GM12865 (cell line): ENCODE measurements around the gene PON3.

ENCODE experiments used
- DNase-seq: peaks from one replicate; pipeline ENCODE4 v3.0.0; 2010; ENCODE audit warnings: low read depth
- H3K4me3 ChIP-seq: 2 replicates; pipeline ENCODE4 v1.5.1; 2011; ENCODE audit warnings: mild to moderate bottlenecking, low read depth, low read length, control low read depth
- CTCF ChIP-seq: IDR thresholded peaks from 2 replicates; pipeline ENCODE4 v1.5.1; 2011; ENCODE audit warnings: low read length, control low read depth, low read depth, inconsistent platforms; ENCODE audit not compliant: insufficient read depth; ENCODE audit errors: missing control alignments

The PON3 gene

DNA sequence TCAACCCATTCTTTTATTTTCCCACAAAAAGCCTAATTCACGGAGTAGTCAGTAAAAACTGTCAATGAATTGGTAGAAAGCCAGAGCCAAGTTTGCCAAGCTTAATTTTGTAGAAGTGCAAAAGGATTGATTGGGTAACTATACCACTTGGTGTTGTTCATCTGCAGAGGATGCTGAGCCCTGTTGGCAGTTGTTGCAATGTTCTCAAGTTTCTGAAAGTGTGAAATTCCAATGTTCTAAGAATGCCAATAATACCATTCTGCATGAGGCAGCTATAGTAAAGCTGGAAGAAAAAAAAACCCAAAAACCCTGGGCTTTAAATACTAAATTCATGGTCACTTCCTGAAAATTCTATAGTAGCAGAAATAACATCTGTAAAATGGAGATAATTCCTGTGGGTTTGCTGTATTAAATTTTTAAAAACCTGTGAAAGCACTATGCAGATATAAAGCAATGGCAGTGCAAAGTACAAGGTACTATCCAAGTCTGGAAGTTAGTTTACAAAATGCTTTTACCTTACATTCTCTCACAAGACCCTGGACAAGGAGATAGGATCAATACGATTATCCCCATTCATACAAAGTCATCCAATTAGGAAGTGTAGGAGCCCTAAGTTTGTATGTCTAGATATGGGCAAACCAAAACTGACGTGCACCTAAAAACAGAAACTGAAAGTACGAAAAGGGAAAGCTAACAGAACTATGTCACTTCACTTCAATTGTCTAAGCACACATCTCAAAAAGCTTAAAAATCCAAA is 65.8 kb downstream of the PON3 start:
- H3K4me3 ChIP-seq, result peak overlapping the region; percentile 10; the same call in 1 of the 2 replicates
- TF ChIP-seq CTCF, result no peak
- peak; percentile 41 for DNase-seq

- H3K4me3 ChIP-seq, result no peak overlapping the region
- DNase-seq, result no peak
- no peak for TF ChIP-seq CTCF
Measured at GRCh38 chr7:95327356-95327755, 68.8 kb downstream of the PON3 start.

DNA sequence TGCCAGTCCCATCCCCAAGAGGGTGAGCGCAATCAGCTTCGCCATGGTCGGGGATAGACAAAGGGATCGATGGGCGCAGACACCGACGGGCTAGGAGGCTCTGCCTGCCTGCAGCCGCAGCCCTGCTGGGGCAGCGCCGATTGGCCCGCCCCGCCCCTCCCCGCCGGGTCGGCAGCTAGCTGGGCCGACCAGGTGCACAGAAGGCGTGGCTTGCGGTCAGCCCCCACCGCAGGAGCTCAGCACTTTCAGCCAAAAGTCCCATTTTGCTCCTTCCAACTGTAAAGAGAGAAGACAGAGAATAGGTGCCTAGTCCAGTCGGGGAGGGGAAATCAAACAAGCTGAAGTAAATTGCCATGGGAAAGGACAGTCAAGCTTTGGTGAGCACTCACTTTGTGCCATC is 71.7 kb downstream of the PON3 start, which contains the start of gene PON1:
TSS of gene PON1 (minus strand) at position 102 of the 400 bp plus-strand sequence. CDS start at position 45, 57 bp downstream.
- peak; percentile 27 for DNase-seq
- no peak for TF ChIP-seq CTCF
- no peak within 1 kb of the TSS for H3K4me3 ChIP-seq

- no peak for TF ChIP-seq CTCF
- no peak overlapping the region for H3K4me3 ChIP-seq
Measured at GRCh38 chr7:95323410-95324129, 72.6 kb downstream of the PON3 start.

DNA sequence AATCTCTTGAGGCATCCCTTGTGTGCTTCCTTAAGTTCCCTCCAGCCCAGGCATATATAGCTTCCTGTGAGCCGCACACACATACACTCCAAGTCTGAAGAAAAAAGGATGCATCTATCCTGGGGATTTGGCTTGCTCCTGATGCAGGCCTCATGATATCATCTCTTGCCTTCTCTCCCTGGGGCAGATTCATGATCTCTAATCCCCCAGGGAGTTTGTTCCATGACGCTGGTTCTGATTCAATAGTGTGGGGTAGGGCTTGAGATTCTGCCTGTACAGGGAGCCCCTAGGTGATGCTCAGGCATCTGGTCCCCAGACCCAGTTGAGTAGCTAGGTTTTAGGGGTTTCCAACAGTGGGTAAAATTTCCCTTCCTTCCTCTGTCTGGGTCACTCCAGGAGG is 73.3 kb downstream of the PON3 start:
- no peak overlapping the region for H3K4me3 ChIP-seq
- no peak for TF ChIP-seq CTCF
- no peak for DNase-seq

More at GRCh38 chr7:95323410-95324129, 72.6 kb downstream of the PON3 start:
- DNase-seq, result no peak

DNA sequence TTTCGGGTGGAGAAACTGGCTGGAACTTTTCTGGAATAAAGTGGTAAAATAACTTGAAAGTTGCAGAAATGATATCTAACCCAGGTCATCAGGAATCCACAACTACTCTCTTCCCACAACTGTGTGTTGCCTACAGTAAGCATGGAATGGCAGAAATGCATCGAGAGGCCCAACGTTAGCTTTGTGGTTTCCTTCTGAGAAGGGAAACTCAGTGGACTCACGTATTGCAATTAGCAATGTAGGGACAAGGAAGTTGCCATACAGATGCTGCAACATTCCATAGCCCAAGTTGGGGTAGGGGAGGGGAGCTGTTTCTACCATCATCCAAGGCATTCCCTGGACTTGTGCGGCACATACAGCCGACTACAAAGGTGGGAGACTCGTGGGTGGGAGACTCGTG is 73.8 kb downstream of the PON3 start:
- TF ChIP-seq CTCF, result no peak
- H3K4me3 ChIP-seq, result no peak overlapping the region
- DNase-seq, result no peak
